NCI-H524 (cell line): ENCODE data around the gene CAND2.

Source experiments
- DNase-seq, 2 experiments: peaks; one replicate each; lab custom pipeline; 2025; lab: John Stamatoyannopoulos, UW

CAND2 gene

GRCh38 chr3:12807066-12807465 lies 10.6 kb downstream of the CAND2 start:
- DNase-seq: no peak

GRCh38 chr3:12807601-12808359 lies 11.3 kb downstream of the CAND2 start:
- DNase-seq: no peak

DNA sequence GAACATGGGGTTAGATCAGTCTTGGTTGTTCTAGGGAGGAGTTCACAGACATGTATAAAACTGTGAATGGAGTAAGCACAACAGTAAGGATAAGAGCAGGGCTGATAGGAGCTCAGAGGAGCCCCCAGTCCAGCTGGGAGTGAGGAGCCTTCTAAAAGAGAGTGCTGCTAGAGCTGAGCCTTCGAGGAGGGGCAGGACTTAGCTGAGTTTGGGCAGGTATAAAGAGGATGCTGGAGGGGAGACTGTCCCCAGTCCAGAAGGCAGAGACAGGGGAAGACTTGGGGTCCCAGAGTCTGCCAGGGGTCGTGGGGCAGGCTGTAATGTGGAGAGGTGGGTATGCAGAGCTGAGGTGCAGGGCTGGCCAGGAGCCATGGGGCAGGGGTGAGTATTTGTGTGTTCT lies 12.1 kb downstream of the CAND2 start:
- no peak for DNase-seq

GRCh38 chr3:12809001-12809400 lies 12.5 kb downstream of the CAND2 start:
- no peak for DNase-seq

GRCh38 chr3:12809435-12809834 lies 13.0 kb downstream of the CAND2 start:
- DNase-seq: no peak

DNA sequence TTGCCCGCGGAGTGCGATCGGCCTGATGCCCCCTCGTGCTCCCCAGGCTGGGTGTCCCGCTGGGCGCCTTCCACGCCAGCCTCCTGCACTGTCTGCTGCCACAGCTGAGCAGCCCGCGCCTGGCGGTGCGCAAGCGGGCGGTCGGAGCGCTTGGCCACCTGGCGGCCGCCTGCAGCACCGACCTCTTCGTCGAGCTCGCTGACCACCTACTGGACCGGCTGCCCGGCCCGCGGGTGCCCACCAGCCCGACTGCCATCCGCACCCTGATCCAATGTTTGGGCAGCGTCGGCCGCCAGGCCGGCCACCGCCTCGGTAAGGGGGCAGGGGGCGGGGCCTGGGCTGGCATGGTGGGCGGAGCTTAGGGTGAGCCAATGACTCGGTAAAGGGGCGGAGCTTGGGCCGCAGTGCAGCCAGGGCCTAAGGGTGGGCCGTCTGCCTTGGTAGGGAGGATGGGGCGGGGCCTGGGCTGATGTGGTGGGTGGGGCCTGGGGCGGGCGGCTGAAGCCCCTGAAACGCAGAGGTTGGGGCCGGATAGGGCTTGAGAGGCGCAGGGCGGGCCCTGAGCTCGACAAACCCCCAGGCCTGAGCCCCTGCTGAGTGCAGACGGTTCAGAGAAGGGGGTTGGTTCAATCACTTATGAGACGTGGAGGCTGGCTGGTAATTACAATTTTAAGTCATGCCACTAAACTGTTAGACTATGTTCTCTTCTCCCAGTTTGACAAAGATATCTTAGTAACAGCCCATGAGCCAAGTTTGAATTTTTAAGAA lies 13.7 kb downstream of the CAND2 start:
- DNase-seq: peak; percentile 85 to 90

- peak; percentile 59 to 83 for DNase-seq
Measured at GRCh38 chr3:12810961-12811360, 14.5 kb downstream of the CAND2 start.

- no peak for DNase-seq
Measured at GRCh38 chr3:12812812-12813211, 16.3 kb downstream of the CAND2 start.

DNA sequence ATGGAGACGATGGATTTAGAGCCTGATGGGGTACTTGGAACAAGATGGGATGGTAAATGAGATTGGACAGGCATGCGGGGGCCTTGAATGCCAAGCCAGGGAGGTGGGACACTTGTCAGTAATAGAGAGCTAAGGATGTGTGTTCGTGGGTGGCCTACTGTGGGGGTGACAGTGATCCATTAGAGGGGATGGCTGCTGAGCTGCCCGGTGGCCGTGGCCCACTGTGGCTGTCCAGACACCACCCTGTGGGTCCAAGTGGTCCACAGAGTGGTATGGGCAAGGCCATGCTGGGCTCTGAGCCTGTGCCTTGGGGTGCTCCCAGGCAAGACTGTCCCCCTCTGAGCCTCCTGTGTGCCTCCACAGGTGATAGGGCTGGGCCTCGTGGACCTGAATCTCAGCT lies 17.5 kb downstream of the CAND2 start:
- DNase-seq: no peak

GRCh38 chr3:12815078-12815477 lies 18.6 kb downstream of the CAND2 start:
- no peak for DNase-seq

DNA sequence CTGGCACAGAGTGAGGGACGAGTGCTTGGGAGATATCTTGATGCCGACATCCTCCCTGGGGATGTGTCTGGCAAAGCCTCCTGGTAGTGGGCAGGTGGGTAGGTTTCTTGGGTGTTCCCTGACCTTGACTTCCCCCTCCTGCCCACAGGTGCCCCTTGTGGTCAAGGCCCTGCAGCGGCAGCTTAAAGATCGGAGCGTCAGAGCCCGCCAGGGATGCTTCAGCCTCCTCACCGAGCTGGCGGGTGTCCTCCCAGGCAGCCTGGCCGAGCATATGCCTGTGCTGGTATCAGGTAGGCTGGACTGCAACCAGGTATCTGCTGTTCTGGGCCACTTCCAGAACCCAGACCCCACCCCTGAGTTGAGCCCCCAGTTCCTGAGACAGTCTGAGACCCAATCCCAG lies 19.2 kb downstream of the CAND2 start:
- DNase-seq: no peak

DNA sequence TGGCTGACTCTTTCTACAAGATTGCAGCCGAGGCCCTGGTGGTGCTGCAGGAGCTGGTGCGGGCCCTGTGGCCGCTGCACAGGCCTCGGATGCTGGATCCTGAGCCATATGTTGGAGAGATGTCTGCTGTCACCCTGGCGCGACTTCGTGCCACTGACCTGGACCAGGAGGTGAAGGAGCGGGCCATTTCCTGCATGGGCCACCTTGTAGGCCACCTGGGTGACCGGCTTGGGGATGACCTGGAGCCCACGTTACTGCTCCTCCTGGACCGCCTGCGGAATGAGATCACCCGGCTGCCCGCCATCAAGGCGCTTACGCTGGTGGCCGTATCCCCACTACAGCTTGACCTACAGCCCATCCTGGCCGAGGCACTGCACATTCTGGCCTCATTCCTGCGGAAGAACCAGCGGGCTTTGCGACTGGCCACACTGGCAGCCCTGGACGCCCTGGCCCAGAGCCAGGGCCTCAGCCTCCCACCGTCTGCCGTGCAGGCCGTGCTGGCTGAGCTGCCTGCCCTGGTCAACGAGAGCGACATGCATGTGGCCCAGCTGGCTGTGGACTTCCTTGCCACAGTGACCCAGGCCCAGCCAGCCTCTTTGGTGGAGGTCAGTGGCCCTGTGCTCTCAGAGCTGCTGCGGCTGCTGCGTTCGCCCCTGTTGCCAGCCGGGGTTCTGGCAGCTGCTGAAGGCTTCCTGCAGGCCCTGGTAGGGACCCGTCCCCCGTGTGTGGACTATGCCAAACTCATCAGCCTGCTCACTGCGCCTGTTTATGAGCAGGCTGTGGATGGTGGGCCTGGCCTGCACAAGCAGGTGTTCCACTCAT lies 20.3 kb downstream of the CAND2 start:
- no peak for DNase-seq

DNA sequence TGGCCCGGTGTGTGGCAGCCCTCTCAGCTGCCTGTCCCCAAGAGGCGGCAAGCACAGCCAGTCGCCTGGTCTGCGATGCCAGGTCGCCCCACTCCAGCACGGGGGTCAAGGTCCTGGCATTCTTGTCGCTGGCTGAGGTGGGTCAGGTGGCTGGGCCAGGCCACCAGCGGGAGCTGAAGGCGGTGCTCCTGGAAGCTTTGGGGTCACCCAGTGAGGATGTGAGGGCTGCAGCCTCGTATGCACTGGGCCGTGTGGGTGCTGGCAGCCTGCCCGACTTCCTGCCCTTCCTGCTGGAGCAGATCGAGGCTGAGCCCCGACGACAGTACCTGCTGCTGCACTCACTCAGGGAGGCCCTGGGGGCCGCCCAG lies 20.8 kb downstream of the CAND2 start:
- no peak for DNase-seq

GRCh38 chr3:12818273-12818672 lies 21.8 kb downstream of the CAND2 start:
- DNase-seq: no peak

DNA sequence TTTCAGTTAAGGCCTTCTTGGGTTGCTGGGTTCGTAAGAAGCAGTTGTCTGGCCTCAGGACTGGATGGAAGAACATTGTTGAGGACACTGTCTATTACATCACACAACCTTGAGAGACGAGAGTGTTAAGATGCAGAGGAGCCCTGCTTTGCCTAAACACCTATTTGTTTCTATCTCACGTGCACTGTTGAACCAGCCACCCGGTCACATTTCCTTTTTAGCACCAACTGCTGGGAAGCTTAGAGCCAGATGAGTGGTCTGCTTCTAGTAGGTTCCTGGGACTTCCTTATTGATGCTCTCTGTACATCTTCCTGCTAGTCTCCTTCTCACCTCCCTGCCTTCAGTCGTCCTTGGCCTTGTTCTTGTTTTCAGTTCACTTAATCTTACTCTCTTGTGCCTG lies 22.3 kb downstream of the CAND2 start:
- no peak for DNase-seq

DNA sequence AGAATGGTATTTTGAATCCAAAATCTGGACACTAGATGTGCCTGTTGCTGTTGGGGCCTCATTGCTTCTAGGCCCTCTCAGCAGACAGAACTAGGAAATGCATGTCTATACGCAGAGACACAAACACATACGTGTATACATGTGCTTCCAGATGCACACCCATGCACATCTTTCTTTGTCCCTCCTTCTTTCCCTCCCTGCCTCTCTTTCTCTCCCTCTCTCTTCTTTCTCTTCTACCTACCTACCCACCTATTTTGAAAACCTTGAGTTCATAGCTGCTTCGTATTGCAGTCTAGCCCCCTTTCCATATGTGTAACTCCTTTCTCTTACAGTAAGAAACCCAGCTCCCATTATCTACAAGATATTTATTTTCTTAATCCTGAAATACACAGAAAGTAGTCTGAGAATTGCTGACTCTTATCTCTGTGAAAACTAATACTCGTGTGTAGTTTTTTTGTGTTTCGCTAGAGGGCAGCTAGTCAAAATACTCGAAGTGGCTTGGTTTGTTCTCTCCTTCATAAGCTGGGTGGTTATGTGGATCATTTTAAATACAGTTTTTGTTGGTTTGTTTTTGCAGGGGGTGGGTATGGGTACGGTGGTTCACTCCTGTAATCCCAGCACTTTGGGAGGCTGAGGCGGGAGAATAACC lies 26.4 kb downstream of the CAND2 start:
- no peak for DNase-seq

GRCh38 chr3:12824299-12824698 lies 27.8 kb downstream of the CAND2 start:
- no peak for DNase-seq

DNA sequence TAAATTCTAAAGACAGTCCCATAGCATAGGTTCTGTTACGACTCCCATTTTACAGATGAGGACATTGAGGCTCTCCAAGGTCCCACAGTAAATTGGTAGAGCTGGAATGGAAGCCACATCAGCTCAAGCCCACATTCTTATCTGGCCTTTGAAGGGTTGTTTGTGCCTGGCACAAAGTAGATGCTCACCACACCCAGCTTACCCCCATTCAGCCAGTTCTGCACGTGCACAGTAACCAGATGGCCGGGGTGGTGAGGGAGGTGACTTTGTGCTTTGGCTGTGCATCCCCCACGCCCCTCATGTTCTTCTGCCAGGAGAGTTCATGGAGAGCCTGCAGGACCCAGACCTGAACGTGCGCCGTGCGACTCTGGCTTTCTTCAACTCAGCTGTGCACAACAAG lies 28.7 kb downstream of the CAND2 start:
- DNase-seq: no peak

DNA sequence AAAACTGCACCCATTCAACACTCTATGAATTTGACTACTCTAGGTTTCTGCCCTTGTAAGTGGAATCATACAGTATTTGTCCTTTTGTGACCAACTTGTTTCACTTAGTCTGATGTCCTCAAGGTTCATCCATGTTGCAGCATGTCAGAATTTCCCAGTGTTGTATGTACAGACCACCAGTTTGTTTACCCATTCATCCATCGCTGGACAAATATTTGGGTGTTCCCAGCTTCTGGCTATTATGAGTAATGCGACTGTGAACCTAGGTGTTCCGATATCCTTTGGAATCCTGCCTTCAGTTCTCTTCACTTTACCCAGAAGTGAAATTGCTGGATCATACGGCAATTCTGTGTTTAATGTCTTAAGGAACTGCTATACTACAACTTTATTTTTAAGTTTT lies 32.3 kb downstream of the CAND2 start:
- DNase-seq: no peak

- no peak for DNase-seq
Measured at GRCh38 chr3:12829404-12829803, 32.9 kb downstream of the CAND2 start.

GRCh38 chr3:12829886-12830784 lies 33.7 kb downstream of the CAND2 start:
- DNase-seq: peak in 1 of 2 experiments; percentile 20
